GM12865 (cell line): ENCODE data around the gene LACC1.

ENCODE experiments used
- DNase-seq: peaks from one replicate; pipeline ENCODE4 v3.0.0; 2010; ENCODE audit warnings: low read depth
- H3K4me3 ChIP-seq: 2 replicates; pipeline ENCODE4 v1.5.1; 2011; ENCODE audit warnings: mild to moderate bottlenecking, low read depth, low read length, control low read depth
- CTCF ChIP-seq: IDR thresholded peaks from 2 replicates; pipeline ENCODE4 v1.5.1; 2011; ENCODE audit warnings: low read length, control low read depth, low read depth, inconsistent platforms; ENCODE audit not compliant: insufficient read depth; ENCODE audit errors: missing control alignments

Gene LACC1

GRCh38 chr13:43908156-43909126 lies 28.7 kb downstream of the LACC1 start:
- TF ChIP-seq CTCF: peak; percentile 26
- DNase-seq: peak; percentile 34
- H3K4me3 ChIP-seq: no peak overlapping the region

GRCh38 chr13:43910856-43911255 lies 31.2 kb downstream of the LACC1 start:
- DNase-seq: no peak
- no peak overlapping the region for H3K4me3 ChIP-seq
- no peak for TF ChIP-seq CTCF

- TF ChIP-seq CTCF: no peak
- H3K4me3 ChIP-seq: no peak overlapping the region
- DNase-seq: no peak
Observed at GRCh38 chr13:43911278-43911677, 31.6 kb downstream of the LACC1 start.

- no peak for DNase-seq
- no peak for TF ChIP-seq CTCF
- no peak overlapping the region for H3K4me3 ChIP-seq
Observed at GRCh38 chr13:43911871-43912270, 32.2 kb downstream of the LACC1 start.

- no peak for TF ChIP-seq CTCF
- H3K4me3 ChIP-seq: no peak overlapping the region
- DNase-seq: no peak
Observed at GRCh38 chr13:43915451-43915850, 35.7 kb downstream of the LACC1 start.

GRCh38 chr13:43916828-43917227 lies 37.1 kb downstream of the LACC1 start:
- no peak for TF ChIP-seq CTCF
- H3K4me3 ChIP-seq: no peak overlapping the region
- no peak for DNase-seq
